Progenitor cell of endocrine pancreas (in vitro differentiated cells): ENCODE measurements around the gene KRTAP10-7. TPM values are rescaled to one million over a fixed set of nuclear protein-coding genes. Genes with fewer than 3 reads are reported as not detected.
A peak's percentile ranks its signal among the peaks of the same experiment; 100 is the strongest.

Source experiments
- DNase-seq: peaks from one replicate; pipeline ENCODE4 v3.0.0; 2021; ENCODE audit warnings: low spot score; ENCODE audit not compliant: unreplicated experiment
- H3K27ac Mint-ChIP-seq: 2 replicates; pipeline ENCODE4 v1.8.0; 2021; ENCODE audit warnings: mild to moderate bottlenecking, moderate library complexity, mixed read lengths
- H3K27me3 Mint-ChIP-seq: 2 replicates; pipeline ENCODE4 v1.8.0; 2021; ENCODE audit warnings: mixed read lengths
- H3K36me3 Mint-ChIP-seq: 2 replicates; pipeline ENCODE4 v1.8.0; 2022; ENCODE audit warnings: mixed read lengths; ENCODE audit not compliant: insufficient read depth
- H3K4me1 Mint-ChIP-seq: 2 replicates; pipeline ENCODE4 v1.8.0; 2021; ENCODE audit warnings: low read depth, mixed read lengths
- H3K4me3 Mint-ChIP-seq: 2 replicates; pipeline ENCODE4 v1.8.0; 2021; ENCODE audit warnings: low read depth, mild to moderate bottlenecking, moderate library complexity, mixed read lengths
- H3K9me3 Mint-ChIP-seq: 2 replicates; pipeline ENCODE4 v1.8.0; 2021; ENCODE audit warnings: low read depth, mixed read lengths
- CTCF ChIP-seq: fragments of 200-600 bp; sonication (generic); IDR thresholded peaks from one replicate; pipeline ENCODE4 v1.5.0; 2021; ENCODE audit warnings: antibody characterized with exemption, mild to moderate bottlenecking; ENCODE audit not compliant: unreplicated experiment
- total RNA-seq: library from RNA; stranded (reverse); gene quantifications from 2 replicates; pipeline ENCODE4 v1.2.1, GENCODE V29; 2021

Gene KRTAP10-7
- total RNA-seq, 1 donor from 2014 or later = not detected

GRCh38 chr21:44616591-44616926 lies 16.2 kb downstream of the KRTAP10-7 start:
- no peak for DNase-seq
- TF ChIP-seq CTCF = no peak
- Mint-ChIP-seq H3K4me1 (no peaks in the 10 kb centered on the region), H3K27ac (no peak overlapping the region), H3K9me3 (peaks cover 13% of the 10 kb centered on the region), H3K36me3 (peaks cover 5% of the 10 kb centered on the region), H3K4me3 (no peak overlapping the region), H3K27me3 (peaks cover 6% of the 10 kb centered on the region)

- peaks cover 5% of the 10 kb centered on the region for H3K36me3 Mint-ChIP-seq
- no peak for DNase-seq
- H3K4me3 Mint-ChIP-seq = no peak overlapping the region
- H3K9me3 Mint-ChIP-seq = peaks cover 16% of the 10 kb centered on the region
- H3K27me3 Mint-ChIP-seq = peaks cover 6% of the 10 kb centered on the region
- TF ChIP-seq CTCF = no peak
- H3K27ac Mint-ChIP-seq = no peak overlapping the region
- H3K4me1 Mint-ChIP-seq = no peaks in the 10 kb centered on the region
Observed at GRCh38 chr21:44617071-44617501, 16.7 kb downstream of the KRTAP10-7 start.

GRCh38 chr21:44618504-44618903 lies 18.1 kb downstream of the KRTAP10-7 start:
- Mint-ChIP-seq H3K9me3 (peaks cover 28% of the 10 kb centered on the region), H3K36me3 (peaks cover 5% of the 10 kb centered on the region), H3K27me3 (peaks cover 3% of the 10 kb centered on the region), H3K4me1 (no peaks in the 10 kb centered on the region), H3K27ac (no peak overlapping the region), H3K4me3 (no peak overlapping the region)
- peak; percentile 33 for TF ChIP-seq CTCF
- DNase-seq = no peak

GRCh38 chr21:44618909-44619308 lies 18.5 kb downstream of the KRTAP10-7 start:
- H3K4me3 Mint-ChIP-seq = no peak overlapping the region
- H3K27ac Mint-ChIP-seq = no peak overlapping the region
- H3K36me3 Mint-ChIP-seq = peaks cover 5% of the 10 kb centered on the region
- peaks cover 32% of the 10 kb centered on the region for H3K9me3 Mint-ChIP-seq
- H3K27me3 Mint-ChIP-seq = peaks cover 3% of the 10 kb centered on the region
- H3K4me1 Mint-ChIP-seq = no peaks in the 10 kb centered on the region
- no peak for DNase-seq
- TF ChIP-seq CTCF = no peak

GRCh38 chr21:44619886-44620285 lies 19.5 kb downstream of the KRTAP10-7 start:
- Mint-ChIP-seq H3K36me3 (peaks cover 5% of the 10 kb centered on the region), H3K27ac (no peak overlapping the region), H3K27me3 (no peaks in the 10 kb centered on the region), H3K4me3 (no peak overlapping the region), H3K9me3 (peaks cover 42% of the 10 kb centered on the region), H3K4me1 (no peaks in the 10 kb centered on the region)
- no peak for DNase-seq
- no peak for TF ChIP-seq CTCF
